Glomerular visceral epithelial cell (primary cell): ENCODE results near the gene FGFRL1.

Source experiments
- DNase-seq: peaks from one replicate; pipeline ENCODE4 v3.0.0-alpha.2; 2016; ENCODE audit errors: extremely low spot score

Gene FGFRL1

DNA sequence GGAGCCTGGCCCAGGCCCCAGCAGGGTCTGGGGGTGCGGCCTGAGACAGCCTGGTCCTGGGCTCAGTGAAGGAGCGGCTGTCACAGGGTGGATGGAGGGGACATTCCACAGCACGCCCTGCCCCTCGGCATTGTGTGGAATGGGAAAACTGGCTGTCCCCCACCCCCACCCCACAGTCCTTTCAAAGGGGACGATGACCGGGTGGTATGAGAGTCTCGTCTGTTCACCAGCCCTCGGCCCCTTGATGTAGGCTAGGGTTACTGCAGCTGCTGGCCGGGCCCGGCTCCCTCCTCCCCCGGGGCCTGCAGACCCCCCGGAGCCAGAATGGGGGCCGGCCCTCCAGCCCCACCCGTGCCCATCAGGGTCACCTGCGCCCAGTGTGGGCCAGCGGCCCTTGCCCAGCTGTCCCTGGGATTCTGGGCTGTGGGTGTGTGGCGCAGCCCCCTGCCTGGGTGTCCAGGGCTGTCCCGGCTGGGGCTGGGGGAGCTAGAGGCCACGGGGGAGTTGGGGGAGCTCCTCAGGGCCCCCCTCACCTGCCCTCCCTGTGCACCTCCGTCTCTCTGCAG, 11.7 kb downstream of the FGFRL1 start:
- DNase-seq = no peak

DNA sequence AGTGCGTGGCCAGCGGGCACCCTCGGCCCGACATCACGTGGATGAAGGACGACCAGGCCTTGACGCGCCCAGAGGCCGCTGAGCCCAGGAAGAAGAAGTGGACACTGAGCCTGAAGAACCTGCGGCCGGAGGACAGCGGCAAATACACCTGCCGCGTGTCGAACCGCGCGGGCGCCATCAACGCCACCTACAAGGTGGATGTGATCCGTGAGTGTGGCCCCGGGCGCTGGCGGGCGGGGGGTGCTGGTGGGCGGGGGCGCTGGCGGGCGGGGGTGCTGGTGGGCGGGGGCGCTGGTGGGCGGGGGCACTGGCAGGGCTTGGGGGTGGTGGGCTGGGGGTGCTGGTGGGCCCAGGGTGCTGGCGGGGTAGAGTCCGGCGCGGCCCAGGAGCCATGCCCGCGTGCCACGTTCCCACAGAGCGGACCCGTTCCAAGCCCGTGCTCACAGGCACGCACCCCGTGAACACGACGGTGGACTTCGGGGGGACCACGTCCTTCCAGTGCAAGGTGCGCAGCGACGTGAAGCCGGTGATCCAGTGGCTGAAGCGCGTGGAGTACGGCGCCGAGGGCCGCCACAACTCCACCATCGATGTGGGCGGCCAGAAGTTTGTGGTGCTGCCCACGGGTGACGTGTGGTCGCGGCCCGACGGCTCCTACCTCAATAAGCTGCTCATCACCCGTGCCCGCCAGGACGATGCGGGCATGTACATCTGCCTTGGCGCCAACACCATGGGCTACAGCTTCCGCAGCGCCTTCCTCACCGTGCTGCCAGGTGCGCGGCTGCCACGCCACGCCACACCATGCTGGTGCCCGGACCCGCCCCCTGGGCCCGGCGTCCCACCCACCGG, 12.7 kb downstream of the FGFRL1 start:
- DNase-seq = no peak

DNA sequence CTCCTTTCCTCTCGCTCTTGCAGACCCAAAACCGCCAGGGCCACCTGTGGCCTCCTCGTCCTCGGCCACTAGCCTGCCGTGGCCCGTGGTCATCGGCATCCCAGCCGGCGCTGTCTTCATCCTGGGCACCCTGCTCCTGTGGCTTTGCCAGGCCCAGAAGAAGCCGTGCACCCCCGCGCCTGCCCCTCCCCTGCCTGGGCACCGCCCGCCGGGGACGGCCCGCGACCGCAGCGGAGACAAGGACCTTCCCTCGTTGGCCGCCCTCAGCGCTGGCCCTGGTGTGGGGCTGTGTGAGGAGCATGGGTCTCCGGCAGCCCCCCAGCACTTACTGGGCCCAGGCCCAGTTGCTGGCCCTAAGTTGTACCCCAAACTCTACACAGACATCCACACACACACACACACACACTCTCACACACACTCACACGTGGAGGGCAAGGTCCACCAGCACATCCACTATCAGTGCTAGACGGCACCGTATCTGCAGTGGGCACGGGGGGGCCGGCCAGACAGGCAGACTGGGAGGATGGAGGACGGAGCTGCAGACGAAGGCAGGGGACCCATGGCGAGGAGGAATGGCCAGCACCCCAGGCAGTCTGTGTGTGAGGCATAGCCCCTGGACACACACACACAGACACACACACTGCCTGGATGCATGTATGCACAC, 13.6 kb downstream of the FGFRL1 start:
- DNase-seq = no peak

DNA sequence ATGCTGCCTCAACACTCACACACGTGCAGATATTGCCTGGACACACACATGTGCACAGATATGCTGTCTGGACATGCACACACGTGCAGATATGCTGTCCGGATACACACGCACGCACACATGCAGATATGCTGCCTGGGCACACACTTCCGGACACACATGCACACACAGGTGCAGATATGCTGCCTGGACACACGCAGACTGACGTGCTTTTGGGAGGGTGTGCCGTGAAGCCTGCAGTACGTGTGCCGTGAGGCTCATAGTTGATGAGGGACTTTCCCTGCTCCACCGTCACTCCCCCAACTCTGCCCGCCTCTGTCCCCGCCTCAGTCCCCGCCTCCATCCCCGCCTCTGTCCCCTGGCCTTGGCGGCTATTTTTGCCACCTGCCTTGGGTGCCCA, 14.7 kb downstream of the FGFRL1 start:
- DNase-seq = peak; percentile 30

DNA sequence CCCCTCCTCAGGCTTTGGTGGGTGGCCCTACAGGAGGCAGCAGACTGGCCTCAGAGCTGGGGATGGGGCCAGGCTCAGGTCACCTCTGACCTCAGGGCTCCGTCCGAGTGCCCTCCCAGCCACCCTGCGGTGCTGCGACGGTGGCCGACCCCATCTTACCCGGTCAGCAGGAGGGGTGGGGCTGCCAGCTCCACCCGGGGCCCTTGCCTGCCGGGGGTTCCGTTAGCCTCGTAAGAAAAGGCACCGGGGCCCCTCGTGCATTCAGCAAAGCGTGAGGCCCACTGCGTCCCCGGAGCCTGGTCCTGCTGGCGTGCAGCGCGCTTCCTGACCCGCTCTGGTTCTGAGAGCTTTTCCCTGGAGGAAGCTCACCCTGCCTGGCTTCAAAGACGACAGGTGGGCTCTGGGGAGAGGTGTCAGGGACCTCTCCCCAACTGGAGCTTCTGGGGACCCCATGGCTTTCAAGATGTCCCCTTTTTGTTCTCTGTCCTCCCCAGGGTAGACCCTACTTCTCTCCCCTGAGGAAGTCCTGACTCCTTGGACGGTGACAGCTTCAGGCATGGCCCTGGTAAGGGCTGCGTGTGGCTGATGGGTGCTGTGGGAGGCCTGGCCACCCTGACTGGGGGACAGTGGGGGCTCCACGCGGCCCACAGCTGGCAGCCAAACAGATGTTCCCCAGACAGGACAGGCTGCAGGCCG, 15.9 kb downstream of the FGFRL1 start:
- DNase-seq = no peak

DNA sequence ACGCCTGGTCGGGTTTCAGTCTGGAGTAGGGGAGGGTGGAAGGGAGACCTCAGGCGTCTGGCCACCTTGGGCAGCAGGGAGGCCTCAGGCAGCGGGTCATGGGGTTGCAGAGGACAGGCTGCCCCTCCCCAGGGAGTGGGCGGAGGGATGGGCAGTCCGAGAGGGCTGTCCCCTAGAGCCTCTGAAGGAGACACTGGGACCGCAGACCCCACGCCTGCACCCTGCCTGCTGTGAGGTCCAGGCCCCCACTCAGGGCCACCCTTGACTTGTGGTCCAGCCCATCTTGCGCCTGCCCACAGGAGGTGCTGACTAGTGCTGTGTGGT, 16.5 kb downstream of the FGFRL1 start:
- no peak for DNase-seq

DNA sequence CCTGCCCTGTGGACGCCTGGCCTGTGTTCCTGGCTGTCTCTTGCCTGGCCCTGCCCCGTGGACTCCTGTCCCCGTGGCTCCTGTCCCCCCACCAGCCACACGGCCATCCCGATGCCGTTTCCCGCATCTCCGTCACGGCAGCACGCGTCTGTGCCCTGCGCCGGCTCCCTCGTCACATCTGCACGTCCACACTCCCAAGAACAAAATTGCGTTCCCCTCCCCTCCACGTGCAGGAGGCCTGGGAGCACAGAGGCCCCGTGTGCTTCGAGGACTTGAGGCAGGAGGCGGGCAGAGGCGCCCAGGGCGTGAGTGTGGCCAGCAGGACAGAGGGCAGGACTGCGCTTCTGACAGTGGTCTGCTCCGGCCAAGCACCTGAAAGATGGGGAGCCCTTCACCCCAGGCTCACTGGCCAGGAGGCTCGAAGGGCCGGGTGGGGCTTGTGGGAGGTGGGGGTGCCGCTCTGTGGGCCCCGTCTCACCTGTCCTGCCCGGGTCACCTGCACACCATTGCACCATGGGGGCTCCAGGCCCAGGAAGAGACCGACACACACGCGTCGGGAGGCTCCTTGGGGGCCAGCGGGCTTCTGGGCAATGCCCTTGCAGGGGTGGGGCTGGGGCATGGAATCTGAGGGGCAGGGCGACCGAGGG, 17.3 kb downstream of the FGFRL1 start:
- no peak for DNase-seq

DNA sequence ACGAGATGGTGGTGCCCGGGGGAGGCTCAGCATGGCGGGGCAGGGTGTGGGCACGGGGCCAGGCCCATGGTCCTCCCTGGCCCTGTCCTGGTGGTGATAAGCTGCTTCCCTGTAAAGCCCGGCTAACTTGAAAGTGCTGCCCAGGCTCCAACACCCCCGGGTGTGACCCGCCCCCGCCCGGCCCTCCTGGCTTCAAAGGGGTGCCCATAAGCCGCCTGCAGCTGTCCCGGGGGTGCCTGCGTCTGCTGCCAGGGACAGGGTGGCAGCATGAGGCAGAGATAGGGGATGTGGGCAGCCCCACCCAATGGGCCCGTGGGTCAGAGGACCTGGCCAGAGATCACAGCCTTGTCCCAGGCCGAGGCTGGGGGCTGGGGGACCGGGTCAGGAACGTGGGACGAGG, 18.1 kb downstream of the FGFRL1 start:
- DNase-seq = no peak

DNA sequence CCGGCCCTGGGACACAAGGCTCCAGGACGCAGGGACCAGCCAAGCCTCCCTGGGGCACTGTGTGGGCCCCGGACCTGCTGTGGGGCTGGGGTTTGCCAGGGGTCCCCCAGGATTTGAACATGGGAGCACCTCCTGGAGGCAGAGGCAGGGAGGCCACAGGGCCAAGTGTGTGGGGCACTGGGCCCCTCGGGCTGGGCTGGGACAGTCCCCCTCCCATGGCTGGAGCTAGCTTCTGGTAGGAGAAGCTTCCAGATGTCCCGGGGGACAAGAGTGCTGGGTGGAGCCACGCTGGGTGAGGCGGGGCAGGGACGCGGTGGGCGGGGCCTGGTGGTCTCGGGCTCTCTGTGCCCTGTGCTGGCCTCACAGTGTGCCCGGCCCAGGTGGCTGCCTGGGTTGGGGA, 18.6 kb downstream of the FGFRL1 start:
- no peak for DNase-seq

DNA sequence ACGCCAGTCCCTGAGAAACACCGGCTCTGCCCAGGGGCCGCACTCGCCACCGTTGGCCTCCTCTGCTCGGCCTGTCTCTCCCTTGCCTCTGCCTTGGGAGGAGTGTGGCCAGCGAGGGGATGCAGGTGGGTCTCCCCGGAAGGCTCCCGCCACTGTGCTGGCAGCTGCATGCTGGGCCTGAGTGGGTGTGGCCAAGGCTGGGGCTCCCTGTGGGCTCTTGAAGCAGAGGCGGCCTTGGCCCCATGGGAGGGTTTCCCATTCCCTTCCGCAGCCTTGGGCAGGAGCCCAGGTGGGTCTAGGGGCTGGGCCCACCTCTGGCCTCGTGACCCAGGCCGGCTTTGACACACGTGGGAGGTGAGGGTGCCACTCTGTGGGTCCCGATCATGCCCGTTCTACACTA, 19.1 kb downstream of the FGFRL1 start:
- DNase-seq = no peak

DNA sequence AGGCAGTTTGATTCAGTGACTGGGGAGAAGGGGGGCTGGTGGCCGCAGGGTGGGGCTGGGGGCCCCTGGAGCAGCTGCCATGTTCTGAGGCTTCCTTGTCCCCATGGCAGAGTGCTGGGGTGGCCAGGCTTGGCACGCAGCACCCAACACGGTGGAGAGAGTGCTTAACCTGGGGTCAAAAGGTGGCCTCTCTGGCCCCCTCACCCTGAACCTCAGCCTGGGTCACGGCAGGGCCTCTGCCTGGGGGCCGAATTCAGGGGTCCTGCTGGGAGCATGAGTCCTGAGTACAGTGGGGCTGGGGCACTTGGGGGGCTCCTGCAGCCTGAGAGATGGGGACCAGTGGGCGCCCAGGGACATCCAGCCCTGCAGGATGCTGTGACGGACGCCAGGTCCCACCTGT, 19.9 kb downstream of the FGFRL1 start:
- no peak for DNase-seq

DNA sequence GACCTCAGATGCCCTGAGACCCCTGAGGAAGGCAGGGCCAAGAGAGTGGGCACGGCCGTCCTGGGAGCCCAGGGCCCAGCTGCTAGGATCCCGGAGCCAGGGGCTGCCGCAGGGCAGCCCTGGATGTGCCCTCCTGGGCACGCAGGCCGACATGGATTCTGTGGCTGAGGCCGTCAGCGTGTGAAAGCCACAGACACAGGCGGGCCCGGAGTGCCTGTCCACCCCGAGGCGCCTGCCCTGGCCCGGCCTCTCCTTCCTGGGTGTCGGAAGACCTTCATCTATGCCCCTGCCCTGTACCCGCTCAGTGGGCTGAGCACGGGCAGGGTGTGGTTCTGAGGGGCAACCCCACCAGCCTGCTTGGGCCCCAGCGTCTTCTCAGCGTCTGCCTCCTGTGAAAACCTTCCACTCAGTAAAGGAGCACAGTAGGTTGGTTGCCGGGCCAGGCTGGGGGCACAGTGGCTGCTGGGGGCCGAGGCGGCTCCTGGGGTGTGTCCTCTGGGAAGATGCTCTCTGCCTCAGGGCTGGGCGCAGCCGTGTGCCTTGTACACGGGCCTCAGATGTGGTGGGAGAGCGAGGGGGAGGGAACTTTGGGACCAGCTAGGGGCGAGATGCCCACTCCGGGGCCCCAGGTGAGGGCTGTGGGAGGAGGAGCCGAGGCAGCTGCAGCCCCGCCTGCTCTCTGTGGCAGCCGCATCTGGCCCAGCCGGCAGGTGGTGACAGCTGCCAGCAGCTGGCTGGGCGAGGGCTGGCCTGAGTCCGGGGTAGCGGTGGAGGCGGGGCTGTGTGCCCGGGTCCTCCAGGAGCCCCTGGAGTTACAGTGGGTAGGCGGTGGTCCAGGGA, 20.8 kb downstream of the FGFRL1 start:
- DNase-seq = no peak

DNA sequence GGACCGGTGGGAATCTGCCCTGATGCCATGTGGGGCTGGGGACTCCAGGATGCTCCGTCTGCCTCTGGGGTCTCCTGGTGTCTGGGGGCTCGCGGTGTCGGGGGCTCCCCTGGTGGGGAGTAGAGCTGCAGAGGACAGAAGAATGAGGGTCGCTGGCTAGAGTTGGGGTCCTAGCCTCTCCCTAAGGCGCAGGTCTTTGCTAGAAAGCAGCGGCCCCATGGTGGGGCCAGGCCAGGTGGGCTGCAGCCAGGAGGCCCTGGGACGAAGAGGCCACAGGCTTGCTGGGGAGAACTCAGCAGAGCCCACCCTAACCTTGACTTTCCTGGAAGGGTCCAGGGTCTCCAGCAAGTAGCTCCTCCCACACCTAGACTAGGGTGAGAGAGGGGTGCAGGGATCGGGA, 21.4 kb downstream of the FGFRL1 start:
- DNase-seq = no peak

DNA sequence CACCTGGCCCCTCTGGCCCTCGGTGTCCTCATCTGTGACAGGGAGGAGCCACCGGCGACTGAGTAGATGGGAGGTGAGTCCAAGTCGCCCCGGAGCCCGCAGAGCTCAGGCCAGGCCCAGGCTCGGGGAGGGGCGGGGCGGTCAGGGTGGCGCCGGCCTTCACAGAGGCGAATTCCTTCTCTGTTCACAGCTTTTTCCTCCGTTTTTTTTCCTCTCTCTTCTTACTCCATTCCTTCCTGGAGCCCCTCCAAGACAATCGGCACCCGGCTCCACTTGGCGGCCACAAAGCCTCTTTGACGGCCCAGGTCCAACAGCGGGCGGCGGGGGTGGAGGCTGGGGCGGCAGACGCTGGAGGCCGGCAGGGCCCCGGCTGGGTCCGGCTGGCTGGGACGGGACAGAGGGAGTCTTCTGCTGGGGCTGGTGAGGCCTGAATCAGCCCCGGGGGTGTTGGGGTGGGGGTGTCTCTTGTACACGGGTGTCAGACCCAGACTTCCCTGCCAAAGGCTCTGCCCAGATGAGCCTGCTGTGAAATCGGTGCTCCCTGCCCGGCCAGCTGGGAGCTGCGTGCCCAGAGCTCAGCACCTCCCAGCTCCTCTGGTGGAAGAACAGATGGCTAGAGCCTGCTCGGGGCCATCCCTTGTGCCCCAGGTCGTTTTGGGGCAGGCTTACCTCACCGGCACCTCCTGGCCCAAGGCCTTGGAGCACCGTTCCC, 22.6 kb downstream of the FGFRL1 start:
- DNase-seq = no peak

DNA sequence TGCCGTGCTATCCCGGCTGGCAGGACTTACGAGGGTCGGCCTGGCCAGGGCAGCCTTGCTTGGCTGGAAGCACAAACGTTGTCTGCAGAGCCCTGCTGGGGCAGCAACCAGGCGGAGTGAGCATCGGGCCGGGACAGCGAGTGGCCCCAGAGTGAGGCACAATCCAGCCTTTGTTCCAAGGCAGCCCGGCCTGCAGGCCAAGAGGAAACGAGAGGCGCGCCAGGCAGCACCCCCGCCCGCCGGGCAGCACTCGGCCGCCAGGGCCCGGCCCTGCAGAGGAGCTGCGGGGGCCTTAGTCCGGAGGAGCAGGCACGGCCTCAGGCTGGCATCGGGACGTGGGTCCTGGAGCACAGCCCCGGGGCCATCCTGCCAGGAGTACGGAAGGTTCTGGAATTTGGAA, 24.1 kb downstream of the FGFRL1 start:
- no peak for DNase-seq

DNA sequence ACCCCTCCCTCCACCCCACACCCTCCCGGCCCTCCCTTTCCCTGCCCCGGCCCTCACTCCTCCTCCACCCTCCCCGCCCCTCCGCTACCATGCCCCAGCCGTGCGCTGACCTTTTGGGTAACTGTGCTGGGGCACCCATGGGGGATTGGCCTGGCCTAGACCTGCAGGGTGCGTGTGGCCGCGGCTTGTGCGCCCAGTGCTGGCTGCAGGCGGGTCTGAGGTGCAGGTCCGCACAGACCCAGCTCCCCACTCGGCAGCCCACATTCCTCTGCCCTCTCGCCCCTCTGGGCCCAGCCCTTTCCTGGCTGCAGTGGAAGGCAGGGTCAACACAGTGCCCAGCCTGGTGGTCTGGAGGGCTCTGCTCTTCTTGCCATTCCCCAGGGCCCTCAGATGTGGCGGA, 24.7 kb downstream of the FGFRL1 start:
- no peak for DNase-seq

DNA sequence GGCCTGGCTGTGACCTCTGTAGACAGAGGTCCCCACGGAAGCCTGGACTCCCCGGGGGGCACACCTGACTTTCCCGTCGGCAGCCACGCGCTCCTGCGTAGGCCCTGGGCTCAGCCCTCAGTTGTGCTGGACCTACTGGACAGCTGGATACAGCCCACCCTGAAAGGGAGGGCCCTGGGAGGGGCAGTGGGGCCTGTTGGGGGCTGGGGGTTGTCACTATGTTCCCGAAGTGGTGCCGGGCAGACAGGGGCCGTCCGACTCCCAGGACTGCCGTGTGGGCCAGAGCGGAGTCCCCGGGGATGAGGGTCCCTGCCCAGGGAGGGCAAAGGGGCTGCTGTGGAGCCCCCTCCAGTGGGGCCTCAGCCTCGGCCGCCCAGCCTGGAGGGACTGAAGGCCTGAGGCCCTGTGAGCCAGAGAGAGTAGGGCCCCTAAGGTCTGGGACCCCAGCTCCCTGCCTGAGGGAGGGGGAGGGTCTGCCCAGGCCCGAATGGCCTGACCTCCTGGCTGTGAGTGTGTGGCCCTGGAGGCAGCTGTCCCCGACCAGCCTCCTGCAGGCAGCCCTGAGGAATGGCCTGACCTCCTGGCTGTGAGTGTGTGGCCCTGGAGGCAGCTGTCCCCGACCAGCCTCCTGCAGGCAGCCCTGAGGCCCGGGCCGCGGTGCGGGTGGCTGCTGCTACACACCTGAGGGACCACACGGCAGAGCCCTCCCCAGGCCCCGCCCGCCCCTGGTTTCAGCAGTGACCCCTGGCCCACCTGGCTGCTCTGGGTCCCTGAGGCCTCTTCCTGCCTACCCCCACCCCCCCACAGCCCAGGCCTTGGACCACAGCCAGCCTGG, 25.8 kb downstream of the FGFRL1 start:
- DNase-seq = no peak

DNA sequence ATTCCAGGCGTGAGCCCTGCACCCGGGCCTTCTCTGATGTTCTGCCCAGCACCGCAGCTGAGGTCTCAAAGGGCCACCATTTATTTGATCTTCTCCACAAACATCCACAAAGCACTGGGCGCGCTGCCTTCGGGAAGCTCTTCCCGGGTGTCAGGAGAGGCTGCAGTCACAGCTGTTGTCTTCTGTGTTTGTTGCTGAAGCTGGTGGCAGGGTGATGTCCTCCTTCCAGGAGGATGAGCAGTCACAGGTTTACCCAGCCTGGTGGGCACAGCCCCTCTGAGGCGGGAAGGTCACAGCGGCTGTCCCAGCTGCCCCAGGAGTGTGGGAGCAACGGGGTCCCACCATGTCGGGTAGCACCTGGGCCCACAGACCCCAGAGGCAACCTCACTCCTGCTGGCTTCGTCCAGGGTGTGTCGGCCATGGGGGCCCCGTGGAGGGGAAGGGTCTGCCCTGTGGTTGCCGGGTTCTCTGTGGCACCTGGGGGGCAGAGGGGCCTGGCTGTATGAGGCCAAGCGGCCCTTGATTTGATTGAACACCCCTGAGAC, 27.6 kb downstream of the FGFRL1 start:
- DNase-seq = no peak
